Stimulated activated CD4-positive, alpha-beta T cell treated with anti-CD3 and anti-CD28 coated beads, Interleukin-2, amount 100 ng/mL, for 24 hours (primary cell): ENCODE measurements around the gene PLRG1.

Experiments used
- DNase-seq, 2 donors: peaks; one replicate each; pipeline ENCODE4 v3.0.0-alpha.2; 2020

The PLRG1 gene

GRCh38 chr4:154573190-154573870 lies 23.1 kb upstream of the PLRG1 start:
- no peak for DNase-seq

DNA sequence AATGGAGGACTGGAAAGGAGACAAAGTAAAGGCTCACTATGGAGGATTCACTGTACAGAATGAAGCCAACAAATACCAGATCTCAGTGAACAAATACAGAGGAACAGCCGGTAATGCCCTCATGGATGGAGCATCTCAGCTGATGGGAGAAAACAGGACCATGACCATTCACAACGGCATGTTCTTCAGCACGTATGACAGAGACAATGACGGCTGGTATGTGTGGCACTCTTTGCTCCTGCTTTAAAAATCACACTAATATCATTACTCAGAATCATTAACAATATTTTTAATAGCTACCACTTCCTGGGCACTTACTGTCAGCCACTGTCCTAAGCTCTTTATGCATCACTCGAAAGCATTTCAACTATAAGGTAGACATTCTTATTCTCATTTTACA lies 19.4 kb upstream of the PLRG1 start:
- DNase-seq = no peak

DNA sequence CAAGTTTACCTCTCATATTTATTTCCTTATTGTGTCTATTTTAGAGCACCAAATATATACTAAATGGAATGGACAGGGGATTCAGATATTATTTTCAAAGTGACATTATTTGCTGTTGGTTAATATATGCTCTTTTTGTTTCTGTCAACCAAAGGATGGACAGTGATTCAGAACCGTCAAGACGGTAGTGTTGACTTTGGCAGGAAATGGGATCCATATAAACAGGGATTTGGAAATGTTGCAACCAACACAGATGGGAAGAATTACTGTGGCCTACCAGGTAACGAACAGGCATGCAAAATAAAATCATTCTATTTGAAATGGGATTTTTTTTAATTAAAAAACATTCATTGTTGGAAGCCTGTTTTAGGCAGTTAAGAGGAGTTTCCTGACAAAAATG lies 18.8 kb upstream of the PLRG1 start:
- no peak for DNase-seq

DNA sequence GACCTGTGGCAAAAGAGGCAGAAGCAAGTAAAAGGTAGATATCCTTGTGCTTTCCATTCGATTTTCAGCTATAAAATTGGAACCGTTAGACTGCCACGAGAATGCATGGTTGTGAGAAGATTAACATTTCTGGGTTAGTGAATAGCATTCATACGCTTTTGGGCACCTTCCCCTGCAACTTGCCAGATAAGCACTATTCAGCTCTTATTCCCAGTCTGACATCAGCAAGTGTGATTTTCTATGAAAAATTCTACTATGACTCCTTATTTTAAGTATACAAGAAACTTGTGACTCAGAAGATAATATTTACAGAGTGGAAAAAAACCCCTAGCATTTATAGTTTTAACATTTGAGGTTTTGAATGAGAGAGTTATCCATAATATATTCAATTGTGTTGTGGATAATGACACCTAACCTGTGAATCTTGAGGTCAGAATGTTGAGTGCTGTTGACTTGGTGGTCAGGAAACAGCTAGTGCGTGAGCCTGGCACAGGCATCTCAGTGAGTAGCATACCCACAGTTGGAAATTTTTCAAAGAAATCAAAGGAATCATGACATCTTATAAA lies 16.5 kb upstream of the PLRG1 start:
- DNase-seq = no peak

DNA sequence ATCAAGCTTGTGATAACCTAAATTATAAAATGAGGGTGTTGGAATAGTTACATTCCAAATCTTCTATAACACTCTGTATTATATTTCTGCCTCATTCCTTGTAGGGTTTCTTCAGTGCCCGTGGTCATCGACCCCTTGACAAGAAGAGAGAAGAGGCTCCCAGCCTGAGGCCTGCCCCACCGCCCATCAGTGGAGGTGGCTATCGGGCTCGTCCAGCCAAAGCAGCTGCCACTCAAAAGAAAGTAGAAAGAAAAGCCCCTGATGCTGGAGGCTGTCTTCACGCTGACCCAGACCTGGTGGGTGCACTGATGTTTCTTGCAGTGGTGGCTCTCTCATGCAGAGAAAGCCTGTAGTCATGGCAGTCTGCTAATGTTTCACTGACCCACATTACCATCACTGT lies 15.5 kb upstream of the PLRG1 start:
- DNase-seq = no peak

DNA sequence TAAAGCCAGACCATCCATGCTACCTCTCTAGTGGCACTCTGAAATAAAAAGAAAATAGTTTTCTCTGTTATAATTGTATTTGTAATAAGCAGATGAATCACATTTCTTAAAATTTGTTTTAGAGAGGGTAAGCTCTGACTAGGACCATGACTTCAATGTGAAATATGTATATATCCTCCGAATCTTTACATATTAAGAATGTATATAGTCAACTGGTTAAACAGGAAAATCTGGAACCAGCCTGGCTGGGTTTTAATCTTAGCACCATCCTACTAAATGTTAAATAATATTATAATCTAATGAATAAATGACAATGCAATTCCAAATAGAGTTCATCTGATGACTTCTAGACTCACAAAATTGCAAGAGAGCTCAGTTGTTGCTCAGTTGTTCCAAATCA lies 14.1 kb upstream of the PLRG1 start:
- no peak for DNase-seq

GRCh38 chr4:154562697-154563254 lies 12.6 kb upstream of the PLRG1 start, which contains the start of gene FGB:
Gene FGB, plus strand, starts transcription at chr4:154563011. Its CDS starts 8 bp downstream, at chr4:154563019.
- no peak for DNase-seq

- DNase-seq = no peak
Measured at GRCh38 chr4:154560824-154561231, 10.6 kb upstream of the PLRG1 start.

GRCh38 chr4:154560419-154560801 lies 10.2 kb upstream of the PLRG1 start:
- no peak for DNase-seq

- DNase-seq = no peak
Measured at GRCh38 chr4:154559494-154560418, 9.6 kb upstream of the PLRG1 start.

DNA sequence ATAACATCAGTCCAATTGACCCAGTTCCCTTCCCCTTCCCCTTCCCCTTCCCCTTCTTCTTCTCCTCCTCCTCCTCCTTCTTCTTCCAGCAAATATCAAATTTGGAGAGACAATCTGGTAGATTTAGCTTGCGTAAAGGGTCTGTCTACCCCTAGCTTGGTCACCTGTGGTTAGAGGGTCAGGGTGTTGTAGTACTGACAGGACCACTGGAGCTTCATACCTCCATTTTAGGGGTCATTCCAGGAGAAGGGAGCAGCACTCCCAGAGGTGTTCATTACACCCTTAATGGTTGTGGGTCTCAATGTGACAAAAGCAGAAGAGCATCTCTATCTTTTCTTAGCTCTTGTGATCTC lies 8.9 kb upstream of the PLRG1 start:
- no peak for DNase-seq

DNA sequence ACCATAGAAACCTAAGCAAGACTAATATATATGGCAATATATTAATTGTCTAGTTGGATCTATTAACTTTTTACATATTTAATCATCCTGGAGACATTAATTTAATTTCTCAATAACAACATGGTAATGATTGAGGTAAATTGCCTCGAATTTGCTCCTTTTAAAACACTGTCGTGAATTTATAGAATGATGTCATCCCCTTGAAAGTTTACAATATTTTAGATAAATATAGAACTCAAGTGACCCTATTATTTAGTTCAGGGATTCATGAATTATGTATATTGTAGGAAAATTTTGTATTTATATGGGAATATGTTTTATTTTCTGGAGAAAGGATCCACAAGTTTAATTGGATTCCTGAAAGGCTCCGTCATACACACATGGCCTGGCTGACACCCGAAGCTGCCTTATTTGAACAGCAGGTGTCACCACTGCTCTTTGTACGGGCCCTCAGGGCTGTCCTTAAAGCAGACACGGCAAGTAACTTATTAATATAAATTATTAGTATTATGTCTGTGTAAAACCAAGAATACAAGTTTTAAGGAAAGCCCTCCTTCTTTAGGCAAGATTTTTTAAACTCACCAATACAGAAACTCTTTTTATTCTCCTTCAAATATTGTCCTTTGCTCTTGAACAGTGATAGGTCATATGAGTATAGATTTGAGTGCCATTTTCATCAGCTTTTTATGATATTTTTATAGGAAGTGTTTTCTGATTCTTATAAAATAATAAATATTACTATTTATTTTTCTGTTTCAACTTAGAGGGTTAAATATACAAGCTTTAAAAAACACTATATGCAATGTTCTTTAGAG lies 1.9 kb upstream of the PLRG1 start:
- peak; percentile 71 to 75 for DNase-seq

DNA sequence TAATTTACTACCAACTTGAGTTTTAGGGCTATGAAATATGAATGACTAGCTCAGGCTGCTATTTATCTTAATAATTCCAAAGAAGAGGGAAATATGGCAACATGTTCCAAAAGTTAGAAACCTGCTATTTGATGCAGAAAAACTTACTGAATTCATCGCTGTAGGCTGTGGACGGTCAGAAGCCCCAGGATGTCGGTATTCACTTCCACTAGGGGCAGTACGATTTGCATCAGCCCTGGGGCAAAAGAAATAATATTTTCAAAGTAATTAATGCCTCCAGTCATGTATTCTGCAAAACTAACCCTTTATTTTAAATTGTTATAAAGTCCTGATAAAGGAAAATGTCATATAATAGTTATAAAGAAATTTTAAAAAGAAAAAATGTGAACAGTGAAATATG lies 4.5 kb downstream of the PLRG1 start:
- no peak for DNase-seq

DNA sequence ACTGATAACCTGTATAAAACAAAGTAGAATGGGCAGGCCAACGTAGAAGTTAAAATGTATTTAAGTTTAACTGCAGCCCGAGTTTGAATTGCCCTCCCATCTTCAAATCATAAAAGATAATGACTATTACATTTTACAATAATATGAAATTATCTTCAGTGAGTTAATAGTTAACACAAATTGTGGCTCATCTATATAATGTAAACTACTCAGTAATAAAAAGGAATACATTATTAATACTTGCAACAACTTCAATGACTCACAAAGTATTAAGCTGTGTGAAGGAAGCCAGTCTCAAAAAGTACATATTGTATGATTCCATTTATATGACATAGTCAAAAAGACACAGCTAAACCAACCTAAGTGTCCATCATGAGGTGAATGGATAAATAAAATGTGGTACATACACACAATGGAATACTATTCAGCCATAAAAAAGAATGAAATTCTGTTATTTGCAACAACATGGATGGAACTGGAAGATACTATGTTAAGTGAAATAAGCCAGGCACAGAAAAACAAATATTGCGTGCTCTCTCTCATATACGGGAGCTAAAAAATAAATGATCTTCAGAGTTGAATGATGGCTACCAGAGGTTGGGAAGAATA lies 7.8 kb downstream of the PLRG1 start:
- DNase-seq = no peak

- DNase-seq = no peak
Measured at GRCh38 chr4:154534296-154534695, 15.9 kb downstream of the PLRG1 start.

DNA sequence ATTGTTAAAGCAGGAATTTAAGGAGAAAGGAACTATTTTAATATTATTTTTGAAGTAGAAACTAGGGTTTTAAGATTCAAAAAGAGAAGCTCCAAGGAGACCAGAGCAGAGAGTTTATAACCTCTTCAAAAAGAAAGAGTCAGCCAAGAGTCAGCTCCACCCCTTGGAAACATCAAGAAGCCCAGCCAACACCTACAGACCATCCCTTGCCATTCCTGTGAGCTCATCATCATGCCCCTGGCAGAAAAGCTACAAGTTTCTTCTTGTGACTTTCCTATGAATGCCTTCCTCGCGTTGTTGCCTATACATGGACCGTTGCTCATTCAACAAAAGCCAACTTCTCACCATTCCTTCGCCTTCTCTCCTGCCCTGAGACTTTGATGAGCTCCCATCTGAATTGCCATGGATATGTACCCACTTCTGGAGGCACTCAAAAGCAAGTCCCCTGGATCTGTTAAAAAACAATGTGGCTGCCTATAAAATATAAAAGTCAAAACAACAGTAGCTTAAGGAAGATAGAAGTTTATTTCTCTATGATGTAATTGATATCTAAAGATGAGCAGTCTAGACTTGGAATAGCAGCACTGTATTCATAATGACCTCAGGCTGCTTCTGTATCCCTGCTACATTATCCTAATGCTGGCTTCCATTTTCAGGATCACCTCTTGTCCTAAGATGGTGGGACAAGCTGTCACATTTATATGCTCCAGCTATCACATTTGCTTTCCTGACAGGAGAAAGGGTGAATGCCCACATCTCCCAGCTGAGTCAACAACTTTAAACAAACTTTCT lies 20.3 kb downstream of the PLRG1 start:
- no peak for DNase-seq

DNA sequence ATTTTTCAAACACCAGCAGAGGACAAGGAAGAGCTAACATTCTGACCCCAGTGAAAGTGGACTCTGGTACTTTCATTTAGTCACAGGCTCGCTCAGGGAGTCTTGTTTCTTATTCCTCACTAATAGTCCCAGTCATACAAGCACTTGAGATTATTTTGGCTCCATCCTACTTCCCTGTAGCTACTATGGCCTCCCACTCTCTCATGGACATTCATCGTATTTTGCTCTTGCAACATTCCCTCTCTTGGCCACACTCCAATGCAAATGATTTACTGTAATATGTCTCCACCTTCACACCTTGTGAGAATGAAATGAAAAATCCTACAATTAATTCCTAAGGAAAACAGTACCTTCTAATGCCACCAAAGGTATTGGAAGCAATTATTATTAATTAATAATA lies 21.3 kb downstream of the PLRG1 start:
- no peak for DNase-seq

DNA sequence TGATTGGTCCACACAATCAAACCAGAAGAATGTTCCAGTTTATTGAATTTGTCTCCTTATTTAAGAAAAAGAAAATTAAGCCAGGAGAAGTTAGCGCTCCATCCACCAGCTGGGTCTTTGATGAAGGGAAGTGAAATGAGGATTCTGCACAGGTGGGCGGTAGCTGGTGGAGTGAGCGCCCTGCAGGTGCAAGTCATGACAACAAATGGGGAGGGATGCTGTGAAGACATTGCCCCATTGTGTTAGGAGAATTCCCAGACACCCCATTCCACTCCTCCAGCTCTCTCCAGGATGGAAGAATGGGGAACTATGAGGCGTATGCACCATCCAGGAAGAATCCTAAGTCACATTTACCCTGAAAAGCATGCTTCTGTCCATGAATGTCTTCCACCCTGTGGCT lies 22.9 kb downstream of the PLRG1 start:
- no peak for DNase-seq

GRCh38 chr4:154526151-154526550 lies 24.0 kb downstream of the PLRG1 start:
- no peak for DNase-seq

GRCh38 chr4:154521607-154522006 lies 28.6 kb downstream of the PLRG1 start:
- DNase-seq = no peak

DNA sequence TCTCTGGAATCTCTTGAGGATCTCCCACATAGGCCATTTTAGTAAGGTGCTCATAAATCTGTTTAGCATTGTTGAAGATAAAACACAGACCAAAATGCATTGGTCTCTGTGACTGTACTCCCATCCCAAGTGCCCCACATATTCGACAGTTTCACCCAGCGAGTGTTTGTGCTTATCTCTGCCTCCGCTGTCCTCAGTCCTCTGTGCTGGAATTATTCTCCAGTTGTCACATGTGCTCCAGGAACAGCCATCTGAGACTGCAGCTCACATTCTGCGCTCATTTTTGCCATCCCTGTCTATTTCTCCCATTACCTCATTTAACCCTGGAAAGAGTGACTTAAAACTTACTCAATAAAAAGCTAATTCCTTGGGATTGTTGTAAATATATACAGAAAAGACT lies 31.0 kb downstream of the PLRG1 start:
- DNase-seq = no peak

DNA sequence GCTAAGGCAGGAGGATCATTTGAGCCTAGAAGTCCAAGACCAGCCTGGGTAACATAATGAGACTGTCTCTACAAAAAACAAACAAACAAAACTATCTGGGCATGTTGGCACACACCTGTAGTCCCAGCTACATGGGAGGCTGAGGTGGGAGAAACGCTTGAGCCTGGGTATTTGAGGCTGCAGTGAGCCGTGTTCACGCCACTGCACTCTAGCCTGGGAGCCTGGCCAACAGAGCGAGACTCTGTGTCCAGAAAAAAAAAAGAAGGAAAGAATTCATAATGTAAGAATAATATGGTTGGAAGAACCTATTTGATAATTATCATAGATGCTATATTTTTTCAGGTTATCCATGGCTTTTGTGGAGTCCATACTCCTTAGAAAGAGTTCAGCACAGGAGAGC lies 32.6 kb downstream of the PLRG1 start:
- no peak for DNase-seq
